ES-I3 (cell line): ENCODE data around the gene CRIM1.

Experiments
- H3K36me3 ChIP-seq: 2 replicates; pipeline ENCODE4 v1.6.1; 2013; ENCODE audit warnings: mild to moderate bottlenecking, low read length, control low read depth, moderate library complexity; ENCODE audit not compliant: insufficient read depth
- H3K4me1 ChIP-seq: 2 replicates; pipeline ENCODE4 v1.6.1; 2013; ENCODE audit warnings: mild to moderate bottlenecking, control low read depth, low read length; ENCODE audit not compliant: insufficient read depth
- H3K9ac ChIP-seq: 2 replicates; pipeline ENCODE4 v1.6.1; 2013; ENCODE audit warnings: low read depth, mild to moderate bottlenecking, low read length, moderate library complexity
- H3K9me3 ChIP-seq: 2 replicates; pipeline ENCODE4 v1.6.1; 2013; ENCODE audit warnings: mild to moderate bottlenecking, low read length, moderate library complexity; ENCODE audit not compliant: control insufficient read depth, insufficient read depth

CRIM1 gene

DNA sequence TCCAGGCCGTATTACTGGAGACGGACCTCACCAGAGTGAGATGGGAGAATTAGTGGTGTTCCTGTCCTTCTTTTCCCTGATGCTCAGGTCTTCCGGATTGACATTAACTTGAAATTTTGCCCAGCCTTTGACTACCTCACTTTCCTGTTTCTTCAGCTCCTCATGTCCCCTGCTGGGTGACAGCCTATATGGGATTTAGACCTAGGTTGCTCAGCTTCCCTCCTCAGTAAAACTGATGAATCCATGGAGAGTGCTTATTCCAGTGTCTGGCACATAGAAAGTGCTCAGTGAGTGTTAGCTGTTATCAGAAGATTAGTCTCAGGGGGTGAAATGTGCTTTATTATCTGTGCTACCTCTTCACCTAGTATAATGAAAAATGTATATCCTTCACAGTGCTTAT is 30.0 kb downstream of the CRIM1 start:
- H3K9ac ChIP-seq: no peak overlapping the region
- H3K9me3 ChIP-seq: no peaks in the 10 kb centered on the region
- 0 out of 2 replicates have a peak, but pooled peaks cover under 1% of the 10 kb centered on the region for H3K36me3 ChIP-seq
- peaks cover 43% of the 10 kb centered on the region for H3K4me1 ChIP-seq

DNA sequence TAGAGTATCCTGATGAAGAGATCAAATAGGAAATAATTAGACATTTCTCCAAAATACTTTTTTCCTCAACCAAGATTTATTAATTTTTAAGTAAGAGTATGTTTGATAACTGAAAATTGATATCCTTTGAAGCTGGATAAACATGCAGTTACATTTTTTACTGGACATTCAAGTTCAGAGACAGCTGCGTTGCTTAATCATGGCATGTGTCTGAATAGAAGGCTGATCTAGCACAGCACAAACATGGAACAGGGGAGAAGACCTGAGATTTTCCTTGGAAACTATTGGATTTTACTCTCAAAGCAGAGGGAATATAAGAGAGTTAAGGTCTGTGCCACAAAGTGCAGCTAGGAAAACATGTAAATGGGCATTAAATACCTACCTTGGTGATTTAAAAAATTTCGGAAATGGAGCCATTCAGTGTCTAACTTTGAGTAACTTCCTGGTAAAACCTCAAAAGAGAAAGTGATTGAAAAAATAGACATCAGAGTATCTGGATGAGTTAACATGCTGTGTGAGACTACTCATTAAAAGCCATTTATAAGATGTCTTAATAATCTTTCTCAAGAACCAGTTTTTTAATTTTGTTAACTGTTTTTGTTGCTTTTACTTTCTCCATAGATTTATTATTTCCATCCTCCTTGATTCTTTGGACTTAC is 31.8 kb downstream of the CRIM1 start:
- Histone ChIP-seq H3K4me1 (peaks cover 38% of the 10 kb centered on the region), H3K9me3 (no peaks in the 10 kb centered on the region), H3K36me3 (no peaks in the 10 kb centered on the region), H3K9ac (no peak overlapping the region)

DNA sequence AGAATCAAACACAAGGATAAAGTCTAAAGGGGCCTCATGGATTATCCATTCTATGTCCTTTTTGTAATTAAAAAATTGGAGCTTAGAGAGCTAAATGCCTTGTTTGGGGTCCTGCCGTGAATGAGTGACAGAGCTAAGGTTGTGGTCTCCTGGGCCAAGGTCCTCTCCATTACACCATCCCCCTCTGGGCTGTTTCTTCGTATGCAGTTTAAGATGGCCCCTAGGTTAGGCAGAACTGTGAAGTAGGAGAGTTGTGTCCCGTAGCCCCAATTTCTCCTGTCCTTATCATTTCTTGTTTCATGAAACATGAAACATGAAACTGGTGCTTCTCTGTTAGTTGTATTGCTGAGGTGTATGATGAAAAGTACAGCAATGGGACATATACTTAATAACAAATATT is 32.9 kb downstream of the CRIM1 start:
- H3K9me3 ChIP-seq: no peaks in the 10 kb centered on the region
- H3K36me3 ChIP-seq: no peaks in the 10 kb centered on the region
- H3K4me1 ChIP-seq: peaks cover 47% of the 10 kb centered on the region
- H3K9ac ChIP-seq: no peak overlapping the region

DNA sequence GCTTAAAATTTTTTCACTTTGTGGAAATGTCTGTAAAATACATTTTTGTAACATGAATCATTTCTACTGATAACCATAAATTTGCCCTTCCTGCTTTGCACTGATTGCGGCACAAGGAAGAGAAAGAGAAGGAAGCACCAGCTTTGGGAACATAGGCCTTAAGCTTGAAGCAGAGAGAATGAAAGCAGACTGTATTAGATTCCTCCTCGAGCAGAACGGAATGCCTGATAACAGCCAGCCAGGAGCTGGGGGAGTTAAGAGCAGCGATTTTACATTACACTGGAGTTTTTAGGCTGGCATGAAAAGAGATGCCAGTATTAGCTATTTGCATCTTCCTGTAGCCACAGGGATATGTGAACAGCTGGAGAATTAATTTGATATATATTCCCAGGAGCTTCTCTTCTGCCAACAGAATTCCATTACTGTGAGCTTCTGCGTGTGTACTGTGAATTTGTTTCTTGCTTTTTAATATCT is 33.5 kb downstream of the CRIM1 start:
- Histone ChIP-seq H3K36me3 (no peaks in the 10 kb centered on the region), H3K4me1 (peaks cover 47% of the 10 kb centered on the region), H3K9ac (no peak overlapping the region), H3K9me3 (no peaks in the 10 kb centered on the region)

DNA sequence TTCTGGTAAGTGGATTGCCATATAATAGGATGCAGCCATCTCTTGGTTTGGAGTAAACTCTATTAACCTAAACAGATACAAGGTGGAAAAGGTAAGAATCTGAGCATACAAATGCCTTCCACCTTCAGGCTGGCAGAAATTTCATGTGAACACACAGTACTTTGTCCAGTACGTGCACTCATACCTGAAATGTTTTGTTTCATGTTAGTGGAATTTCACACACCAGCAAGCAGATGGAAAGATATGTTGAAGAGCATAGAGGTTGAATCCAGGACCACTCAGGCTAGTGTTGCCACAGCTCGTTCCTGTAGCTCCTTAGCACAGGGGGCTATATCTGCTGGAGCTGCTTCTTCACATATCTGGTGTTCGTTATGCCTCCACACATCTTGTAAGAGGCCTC is 34.0 kb downstream of the CRIM1 start:
- Histone ChIP-seq H3K9ac (no peak overlapping the region), H3K9me3 (no peaks in the 10 kb centered on the region), H3K4me1 (peaks cover 45% of the 10 kb centered on the region), H3K36me3 (no peaks in the 10 kb centered on the region)

DNA sequence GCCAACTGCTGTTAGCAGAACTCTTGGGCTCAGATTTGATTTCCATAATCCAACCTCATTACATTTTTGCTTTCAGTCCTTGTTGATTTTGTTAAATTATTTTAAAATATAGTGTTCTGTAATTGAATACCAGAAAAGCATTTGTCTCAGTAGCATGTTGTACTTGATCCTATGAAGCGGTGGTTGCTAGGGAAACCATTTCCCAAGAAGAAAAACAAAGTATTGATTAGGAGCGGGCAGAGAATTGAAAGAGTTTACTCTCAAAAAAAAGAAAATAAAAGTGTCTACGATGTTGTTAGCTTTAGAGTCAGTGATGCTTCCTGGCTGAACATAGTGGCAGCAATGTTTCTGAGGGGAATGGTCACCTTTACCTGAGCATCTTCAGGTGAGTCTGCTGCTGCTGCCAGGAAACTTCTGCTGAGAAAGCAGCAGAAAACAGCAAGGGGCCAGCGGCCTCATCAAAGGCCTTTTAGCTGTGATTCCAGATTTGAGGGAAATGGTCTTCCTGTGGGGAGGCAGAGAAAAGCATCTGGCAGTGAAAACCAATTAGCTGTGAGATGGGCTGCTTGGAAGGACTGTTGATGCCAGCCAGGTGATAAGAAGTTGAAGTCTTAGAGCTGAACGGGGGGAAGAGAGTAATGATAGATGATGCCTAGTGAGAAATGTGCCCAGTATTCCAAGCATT is 37.1 kb downstream of the CRIM1 start:
- peaks cover 46% of the 10 kb centered on the region for H3K4me1 ChIP-seq
- H3K36me3 ChIP-seq: no peaks in the 10 kb centered on the region
- H3K9me3 ChIP-seq: no peaks in the 10 kb centered on the region
- H3K9ac ChIP-seq: no peak overlapping the region

DNA sequence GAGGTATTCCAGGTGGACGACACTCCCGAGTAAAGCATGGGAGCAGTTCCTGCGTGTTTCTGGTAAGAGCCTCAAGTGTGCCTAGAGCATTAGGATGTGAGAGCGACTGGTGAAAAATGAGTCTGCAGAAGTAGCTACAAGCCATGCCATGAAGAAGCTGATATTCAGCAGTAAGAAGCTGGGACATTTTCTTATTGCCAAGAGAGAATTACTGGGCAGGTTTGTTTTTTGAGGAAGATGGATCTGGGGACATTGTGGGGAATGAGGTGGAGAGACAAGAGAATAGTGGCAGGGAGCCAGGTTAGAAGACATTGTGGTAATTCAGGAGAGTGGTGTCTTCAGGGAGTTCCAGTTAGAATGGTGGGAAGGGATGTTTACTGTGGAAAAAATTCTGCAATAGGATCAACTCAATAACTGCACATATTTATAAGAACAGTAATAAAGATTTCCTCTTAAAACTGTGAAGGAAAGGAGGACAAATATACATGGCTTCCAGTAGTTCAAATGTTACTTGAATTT is 38.2 kb downstream of the CRIM1 start:
- H3K9me3 ChIP-seq: no peaks in the 10 kb centered on the region
- no peaks in the 10 kb centered on the region for H3K36me3 ChIP-seq
- H3K9ac ChIP-seq: no peak overlapping the region
- peaks cover 47% of the 10 kb centered on the region for H3K4me1 ChIP-seq

DNA sequence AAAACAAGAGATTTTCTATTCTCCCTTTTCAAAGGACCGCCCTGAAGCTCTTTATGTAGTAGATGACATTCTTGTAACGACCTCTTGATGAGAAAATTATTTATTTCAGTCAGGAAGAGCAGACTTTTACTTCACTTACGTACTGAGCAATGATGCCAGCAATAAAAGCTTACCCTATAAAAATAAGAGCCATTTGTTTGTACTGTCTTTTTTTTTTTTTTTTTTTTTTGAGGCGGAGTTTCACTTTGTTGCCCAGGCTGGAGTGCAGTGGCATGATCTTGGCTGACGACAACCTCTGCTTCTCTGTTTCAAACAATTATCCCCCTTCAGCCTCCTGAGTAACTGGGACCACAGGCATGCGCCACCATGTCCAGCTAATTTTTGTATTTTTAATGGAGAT is 39.2 kb downstream of the CRIM1 start:
- no peak overlapping the region for H3K9ac ChIP-seq
- H3K4me1 ChIP-seq: peaks cover 51% of the 10 kb centered on the region
- no peaks in the 10 kb centered on the region for H3K36me3 ChIP-seq
- H3K9me3 ChIP-seq: no peaks in the 10 kb centered on the region

DNA sequence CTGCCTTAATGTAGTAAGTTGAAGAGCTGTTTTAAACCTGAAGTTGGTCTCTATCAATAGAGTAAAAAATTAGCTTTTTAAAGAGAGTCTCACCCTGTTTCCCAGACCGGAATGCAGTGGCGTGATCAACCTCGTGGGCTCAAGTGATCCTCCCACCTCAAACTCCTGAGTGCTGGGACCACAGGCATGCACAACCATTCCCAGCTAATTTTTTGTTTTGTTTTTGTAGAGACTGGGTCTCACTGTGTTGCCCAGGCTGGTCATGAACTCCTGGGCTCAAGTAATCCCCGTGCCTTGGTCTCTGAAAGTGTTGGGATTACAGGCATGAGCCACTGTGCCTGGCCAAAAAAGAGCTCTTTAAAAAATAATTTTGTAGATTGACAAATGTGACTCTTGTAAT is 40.3 kb downstream of the CRIM1 start:
- Histone ChIP-seq H3K9me3 (no peaks in the 10 kb centered on the region), H3K4me1 (peaks cover 51% of the 10 kb centered on the region), H3K36me3 (no peaks in the 10 kb centered on the region), H3K9ac (no peak overlapping the region)

DNA sequence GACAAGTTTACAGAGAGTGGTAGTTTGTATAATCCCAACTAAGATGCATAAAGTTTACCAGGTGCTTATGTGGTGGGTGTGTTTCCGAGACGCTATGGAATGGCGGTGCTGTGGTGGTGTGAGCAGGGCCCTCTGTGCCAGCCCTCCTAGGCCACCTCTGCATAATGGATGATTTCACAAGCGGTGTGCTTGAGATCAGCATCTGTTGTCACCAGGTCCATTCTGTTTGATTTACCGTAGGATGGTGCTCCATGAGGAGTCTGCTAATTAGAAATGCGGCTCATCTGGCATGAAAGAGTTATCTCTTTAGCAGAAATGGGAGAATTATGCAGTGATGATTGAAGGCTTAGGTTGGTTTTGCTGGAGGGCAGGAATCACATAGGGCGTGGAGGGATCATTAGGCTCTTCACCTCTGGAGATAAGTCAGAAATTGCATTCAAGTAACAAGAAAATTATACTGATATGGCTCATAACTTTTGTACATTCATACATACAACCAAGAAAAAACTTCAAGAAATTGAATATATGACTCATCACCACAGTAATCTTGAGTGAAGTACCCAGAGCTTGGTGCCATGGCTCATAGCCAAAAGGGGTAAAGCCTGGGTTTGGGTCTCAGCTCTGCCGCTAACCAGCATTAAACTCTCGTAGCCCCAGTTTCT is 41.4 kb downstream of the CRIM1 start:
- Histone ChIP-seq H3K4me1 (peaks cover 51% of the 10 kb centered on the region), H3K9ac (no peak overlapping the region), H3K9me3 (no peaks in the 10 kb centered on the region), H3K36me3 (no peaks in the 10 kb centered on the region)

DNA sequence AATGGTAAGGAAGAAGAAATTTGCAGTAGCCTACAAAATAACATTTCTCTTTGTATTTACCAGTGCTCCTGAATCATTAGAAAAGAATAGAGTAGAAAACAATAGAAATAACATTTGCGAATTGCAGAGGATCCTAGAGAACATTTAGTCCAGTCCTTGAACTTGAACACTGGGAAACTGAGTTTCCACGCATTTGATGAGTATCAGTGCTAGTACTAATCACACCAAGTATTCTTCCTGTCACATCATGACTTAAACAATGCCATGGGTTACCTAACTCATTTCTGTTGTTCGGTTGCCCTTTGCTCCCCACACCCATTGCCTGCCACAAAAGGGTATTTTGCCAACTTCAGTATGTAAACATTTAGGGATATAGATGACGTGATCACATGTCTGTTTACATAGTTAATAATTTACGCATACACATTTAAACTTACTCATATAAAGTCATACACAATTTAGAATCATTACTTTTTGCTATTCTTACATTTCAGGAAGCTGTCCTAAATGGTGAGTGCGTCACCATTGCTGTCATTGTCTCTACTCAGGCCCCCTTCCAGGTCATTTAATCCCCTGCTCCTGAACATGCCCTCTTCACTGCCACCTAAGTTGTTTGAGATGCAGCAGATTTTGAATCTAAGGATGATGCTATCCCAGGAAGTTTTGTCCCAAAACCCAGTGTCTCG is 42.3 kb downstream of the CRIM1 start:
- H3K36me3 ChIP-seq: no peaks in the 10 kb centered on the region
- no peaks in the 10 kb centered on the region for H3K9me3 ChIP-seq
- H3K4me1 ChIP-seq: peaks cover 44% of the 10 kb centered on the region
- no peak overlapping the region for H3K9ac ChIP-seq

DNA sequence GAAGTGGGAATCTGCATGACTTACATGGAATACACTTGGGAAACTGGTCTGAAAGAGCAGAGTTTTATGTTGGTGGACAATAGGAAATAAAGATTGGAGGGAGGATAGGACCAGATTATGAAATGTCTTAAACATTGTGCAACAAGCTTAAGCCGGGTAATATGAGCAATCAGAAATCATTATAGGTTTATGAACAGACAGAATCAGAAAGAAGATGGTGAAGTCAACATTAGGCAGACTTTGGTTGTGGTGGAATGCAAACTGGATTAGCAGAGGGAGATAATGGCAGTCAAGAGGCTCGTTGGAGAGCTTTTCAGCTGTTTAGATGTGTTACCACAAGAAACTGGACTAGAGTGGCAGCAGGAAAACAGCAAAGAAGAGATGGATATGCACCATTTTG is 43.5 kb downstream of the CRIM1 start:
- Histone ChIP-seq H3K4me1 (peaks cover 41% of the 10 kb centered on the region), H3K36me3 (no peaks in the 10 kb centered on the region), H3K9ac (no peak overlapping the region), H3K9me3 (no peaks in the 10 kb centered on the region)

DNA sequence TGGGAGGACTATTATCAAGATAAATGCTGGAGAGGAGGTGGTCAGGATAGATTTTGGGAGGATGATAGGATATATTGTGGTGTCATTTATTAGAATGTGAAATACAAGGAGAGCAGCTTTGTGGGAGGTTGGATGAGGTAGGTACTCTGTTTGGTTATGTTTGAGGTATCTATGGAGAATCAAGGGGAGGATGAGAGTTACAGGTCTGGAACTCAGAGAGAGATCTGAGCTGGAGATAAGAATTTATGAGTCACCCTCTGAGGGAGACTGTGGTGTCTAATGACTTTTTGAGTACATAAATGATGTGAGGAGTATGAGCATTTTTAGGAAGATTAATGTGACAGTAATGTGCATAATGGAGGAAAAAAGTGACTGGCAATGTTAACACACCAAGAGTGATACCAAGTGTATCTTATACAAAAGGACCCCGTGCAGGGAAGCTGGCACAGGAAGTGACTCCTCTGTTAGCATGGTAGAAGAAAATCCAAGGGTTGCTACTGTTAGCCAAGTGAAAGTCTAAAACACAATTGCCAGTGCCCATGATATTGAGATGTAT is 48.2 kb downstream of the CRIM1 start:
- no peak overlapping the region for H3K9ac ChIP-seq
- no peaks in the 10 kb centered on the region for H3K36me3 ChIP-seq
- H3K9me3 ChIP-seq: no peaks in the 10 kb centered on the region
- H3K4me1 ChIP-seq: peaks cover 45% of the 10 kb centered on the region

DNA sequence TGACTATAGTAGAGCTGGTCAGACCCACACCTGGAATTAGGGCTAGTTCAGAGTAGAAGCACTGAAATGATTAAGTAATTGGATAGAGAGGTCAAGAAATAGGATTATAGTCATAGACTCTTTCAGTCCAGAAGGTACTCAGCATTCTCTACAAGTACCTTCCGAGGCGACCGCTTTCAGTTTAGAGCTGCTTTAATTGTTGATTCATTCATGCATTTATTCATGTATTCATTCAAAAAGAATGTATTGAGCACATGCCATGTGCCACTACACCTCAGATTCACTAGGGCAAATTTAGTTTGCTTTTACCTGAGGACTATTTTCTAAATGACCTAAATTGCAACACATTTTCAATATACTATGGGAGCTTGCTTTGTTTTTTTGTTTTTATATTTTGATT is 48.7 kb downstream of the CRIM1 start:
- H3K36me3 ChIP-seq: no peaks in the 10 kb centered on the region
- H3K4me1 ChIP-seq: peaks cover 44% of the 10 kb centered on the region
- no peaks in the 10 kb centered on the region for H3K9me3 ChIP-seq
- no peak overlapping the region for H3K9ac ChIP-seq
